Stimulated activated naive B cell treated with anti-CD40 and anti-IgM and Interleukin-4, amounts not matched to agents 10 μg/mL and 1 μg/mL and 100 μg/mL, for 72 hours (primary cell): ENCODE data around the gene MFF.
A peak's percentile ranks its signal among the peaks of the same experiment; 100 is the strongest.

ENCODE experiments used
- ATAC-seq, 2 donors: fragments of 150-1000 bp; cut with Tn5 transposase; replicated peaks; 2 replicates each; pipeline ENCODE4 v1.10.0; 2021; ENCODE audit warnings: moderate library complexity in 1 of 2
- DNase-seq: peaks from one replicate; pipeline ENCODE4 v3.0.0; 2021
- H3K27ac Mint-ChIP-seq: one replicate; pipeline ENCODE4 v1.8.0; 2022; ENCODE audit warnings: mild to moderate bottlenecking, mixed read lengths
- H3K27me3 Mint-ChIP-seq, 2 donors: one replicate each; pipeline ENCODE4 v1.8.0; 2022; ENCODE audit warnings: mixed read lengths in 2 of 2
- H3K36me3 Mint-ChIP-seq, 2 donors: one replicate each; pipeline ENCODE4 v1.8.0; 2022; ENCODE audit warnings: mixed read lengths in 2 of 2, mild to moderate bottlenecking in 1 of 2
- H3K4me1 Mint-ChIP-seq, 2 donors: one replicate each; pipeline ENCODE4 v1.8.0; 2022; ENCODE audit warnings: mixed read lengths in 2 of 2, mild to moderate bottlenecking in 1 of 2
- H3K4me3 Mint-ChIP-seq, 2 donors: one replicate each; pipeline ENCODE4 v1.8.0; 2022; ENCODE audit warnings: mild to moderate bottlenecking in 2 of 2, mixed read lengths in 2 of 2, moderate library complexity in 1 of 2
- H3K9me3 Mint-ChIP-seq, 2 donors: one replicate each; pipeline ENCODE4 v1.8.0; 2022; ENCODE audit warnings: mixed read lengths in 2 of 2, mild to moderate bottlenecking in 1 of 2

Gene MFF

GRCh38 chr2:227317834-227318233 lies 7.2 kb upstream of the MFF start:
- Mint-ChIP-seq H3K4me3 (no peak overlapping the region), H3K27me3 (peaks cover 4 to 17% of the 10 kb centered on the region in 2 donors), H3K4me1 (no peaks in the 10 kb centered on the region), H3K9me3 (peaks cover 7 to 11% of the 10 kb centered on the region in 2 donors), H3K27ac (no peak overlapping the region), H3K36me3 (peaks cover 11 to 12% of the 10 kb centered on the region in 2 donors)
- ATAC-seq (no peak), DNase-seq (no peak)

GRCh38 chr2:227320305-227321094 lies 4.6 kb upstream of the MFF start:
- Mint-ChIP-seq H3K4me3 (no peak overlapping the region), H3K4me1 (peaks cover 4 to 6% of the 10 kb centered on the region in 2 donors)
- no peak for ATAC-seq

GRCh38 chr2:227322530-227323205 lies 2.4 kb upstream of the MFF start:
- Mint-ChIP-seq H3K36me3 (peaks cover 14 to 17% of the 10 kb centered on the region in 2 donors), H3K27me3 (peaks cover 6 to 12% of the 10 kb centered on the region in 2 donors), H3K27ac (no peak overlapping the region), H3K4me3 (no peak overlapping the region), H3K9me3 (peaks cover 9 to 11% of the 10 kb centered on the region in 2 donors), H3K4me1 (peaks cover 9 to 24% of the 10 kb centered on the region in 2 donors)
- DNase-seq, result no peak
- no peak for ATAC-seq

More at GRCh38 chr2:227320305-227321094, 4.6 kb upstream of the MFF start:
- H3K36me3 Mint-ChIP-seq, result peaks cover 14 to 17% of the 10 kb centered on the region in 2 donors
- peaks cover 9 to 13% of the 10 kb centered on the region in 2 donors for H3K9me3 Mint-ChIP-seq
- DNase-seq, result no peak
- no peak overlapping the region for H3K27ac Mint-ChIP-seq
- peaks cover 6 to 19% of the 10 kb centered on the region in 2 donors for H3K27me3 Mint-ChIP-seq

GRCh38 chr2:227323818-227324217 lies 1.2 kb upstream of the MFF start:
- peaks cover 9 to 28% of the 10 kb centered on the region in 2 donors for H3K4me1 Mint-ChIP-seq
- DNase-seq (no peak), ATAC-seq (no peak)
- H3K9me3 Mint-ChIP-seq, result peaks cover 6 to 9% of the 10 kb centered on the region in 2 donors
- peaks cover 17% of the 10 kb centered on the region in 2 donors for H3K36me3 Mint-ChIP-seq
- peaks cover 6 to 7% of the 10 kb centered on the region in 2 donors for H3K27me3 Mint-ChIP-seq
- peak overlapping the region in 1 of 2 donors; percentile 92 for H3K4me3 Mint-ChIP-seq
- H3K27ac Mint-ChIP-seq, result peak overlapping the region; percentile 97

GRCh38 chr2:227324642-227324994 lies 433 bp upstream of the MFF start:
- peaks cover 17% of the 10 kb centered on the region in 2 donors for H3K36me3 Mint-ChIP-seq
- peaks cover 6 to 9% of the 10 kb centered on the region in 2 donors for H3K9me3 Mint-ChIP-seq
- peaks cover 6 to 7% of the 10 kb centered on the region in 2 donors for H3K27me3 Mint-ChIP-seq
- ATAC-seq (peak; percentile 24 to 34), DNase-seq (peak; percentile 8)
- H3K4me3 Mint-ChIP-seq, result peak overlapping the region; percentile 92 to 95
- peaks cover 9 to 28% of the 10 kb centered on the region in 2 donors for H3K4me1 Mint-ChIP-seq
- peak overlapping the region; percentile 97 for H3K27ac Mint-ChIP-seq

GRCh38 chr2:227325839-227326195 lies 766 bp downstream of the MFF start:
- H3K27me3 Mint-ChIP-seq, result peaks cover 6 to 7% of the 10 kb centered on the region in 2 donors
- DNase-seq, result no peak
- H3K4me1 Mint-ChIP-seq, result peaks cover 9 to 28% of the 10 kb centered on the region in 2 donors

GRCh38 chr2:227326783-227327182 lies 1.7 kb downstream of the MFF start:
- H3K9me3 Mint-ChIP-seq, result peaks cover 6 to 8% of the 10 kb centered on the region in 2 donors
- no peak overlapping the region for H3K4me3 Mint-ChIP-seq
- ATAC-seq (no peak), DNase-seq (no peak)
- H3K36me3 Mint-ChIP-seq, result peaks cover 23 to 26% of the 10 kb centered on the region in 2 donors
- peaks cover 9 to 28% of the 10 kb centered on the region in 2 donors for H3K4me1 Mint-ChIP-seq
- H3K27ac Mint-ChIP-seq, result no peak overlapping the region
- peaks cover 6 to 7% of the 10 kb centered on the region in 2 donors for H3K27me3 Mint-ChIP-seq

More at GRCh38 chr2:227325839-227326195, 766 bp downstream of the MFF start:
- peak overlapping the region; percentile 92 to 95 for H3K4me3 Mint-ChIP-seq
- peak overlapping the region; percentile 97 for H3K27ac Mint-ChIP-seq
- peak; percentile 6 to 20 for ATAC-seq
- peaks cover 6 to 9% of the 10 kb centered on the region in 2 donors for H3K9me3 Mint-ChIP-seq
- H3K36me3 Mint-ChIP-seq, result peaks cover 20 to 21% of the 10 kb centered on the region in 2 donors

GRCh38 chr2:227335713-227336112 lies 10.7 kb downstream of the MFF start:
- Mint-ChIP-seq H3K4me3 (no peak overlapping the region), H3K27me3 (no peaks in the 10 kb centered on the region), H3K9me3 (no peaks in the 10 kb centered on the region), H3K36me3 (peaks cover 44 to 60% of the 10 kb centered on the region in 2 donors), H3K27ac (no peak overlapping the region), H3K4me1 (peaks cover 0 to 2% of the 10 kb centered on the region in 2 donors)
- DNase-seq, result no peak
- no peak for ATAC-seq

- no peaks in the 10 kb centered on the region for H3K4me1 Mint-ChIP-seq
- ATAC-seq, result no peak
- H3K36me3 Mint-ChIP-seq, result peaks cover 34 to 50% of the 10 kb centered on the region in 2 donors
- H3K27ac Mint-ChIP-seq, result no peak overlapping the region
- H3K4me3 Mint-ChIP-seq, result no peak overlapping the region
- H3K27me3 Mint-ChIP-seq, result no peaks in the 10 kb centered on the region
- H3K9me3 Mint-ChIP-seq, result no peaks in the 10 kb centered on the region
- DNase-seq, result no peak
Measured at GRCh38 chr2:227337442-227337841, 12.4 kb downstream of the MFF start.

- H3K9me3 Mint-ChIP-seq, result no peaks in the 10 kb centered on the region
- H3K4me1 Mint-ChIP-seq, result no peaks in the 10 kb centered on the region
- no peak overlapping the region for H3K4me3 Mint-ChIP-seq
- peak overlapping the region; percentile 20 for H3K27ac Mint-ChIP-seq
- no peak for ATAC-seq
- peaks cover 34 to 44% of the 10 kb centered on the region in 2 donors for H3K36me3 Mint-ChIP-seq
- DNase-seq, result no peak
- no peaks in the 10 kb centered on the region for H3K27me3 Mint-ChIP-seq
Measured at GRCh38 chr2:227339098-227339599, 14.1 kb downstream of the MFF start.

- Mint-ChIP-seq H3K4me1 (no peaks in the 10 kb centered on the region), H3K36me3 (peaks cover 29 to 35% of the 10 kb centered on the region in 2 donors), H3K27me3 (no peaks in the 10 kb centered on the region), H3K9me3 (no peaks in the 10 kb centered on the region), H3K27ac (no peak overlapping the region), H3K4me3 (no peak overlapping the region)
- no peak for ATAC-seq
- DNase-seq, result no peak
Measured at GRCh38 chr2:227340106-227340505, 15.1 kb downstream of the MFF start.

- Mint-ChIP-seq H3K27ac (no peak overlapping the region), H3K9me3 (no peaks in the 10 kb centered on the region), H3K4me1 (no peaks in the 10 kb centered on the region), H3K4me3 (no peak overlapping the region), H3K27me3 (no peaks in the 10 kb centered on the region), H3K36me3 (peaks cover 19 to 26% of the 10 kb centered on the region in 2 donors)
- no peak for ATAC-seq
- DNase-seq, result no peak
Measured at GRCh38 chr2:227341553-227341952, 16.5 kb downstream of the MFF start.

GRCh38 chr2:227344231-227344630 lies 19.2 kb downstream of the MFF start:
- H3K4me3 Mint-ChIP-seq, result no peak overlapping the region
- no peak overlapping the region for H3K27ac Mint-ChIP-seq
- no peak for ATAC-seq
- no peaks in the 10 kb centered on the region for H3K9me3 Mint-ChIP-seq
- H3K27me3 Mint-ChIP-seq, result no peaks in the 10 kb centered on the region
- no peak for DNase-seq
- no peaks in the 10 kb centered on the region for H3K4me1 Mint-ChIP-seq
- peaks cover 17 to 23% of the 10 kb centered on the region in 2 donors for H3K36me3 Mint-ChIP-seq

- H3K4me1 Mint-ChIP-seq, result peaks cover 3 to 6% of the 10 kb centered on the region in 2 donors
- no peaks in the 10 kb centered on the region for H3K9me3 Mint-ChIP-seq
- H3K36me3 Mint-ChIP-seq, result peaks cover 13 to 21% of the 10 kb centered on the region in 2 donors
- no peaks in the 10 kb centered on the region for H3K27me3 Mint-ChIP-seq
- no peak for DNase-seq
- no peak overlapping the region for H3K27ac Mint-ChIP-seq
- H3K4me3 Mint-ChIP-seq, result no peak overlapping the region
- ATAC-seq, result no peak
Measured at GRCh38 chr2:227347117-227347516, 22.1 kb downstream of the MFF start.
